Activated naive CD4-positive, alpha-beta T cell treated with anti-CD3 and anti-CD28 coated beads, Interleukin-2, amount 10 ng/mL, durations not matched to agents 5 hours and 36 hours (primary cell): ENCODE data around the gene ATG10. TPM values are rescaled to one million over a fixed set of nuclear protein-coding genes. Genes with fewer than 3 reads are reported as not detected.

Experiments used
- total RNA-seq, 2 experiments: library from RNA; stranded (reverse); gene quantifications; one replicate each; pipeline ENCODE4 v1.2.3, GENCODE V29; 2021

Gene ATG10
- 1 to 10 TPM; 9.4 to 9.5 TPM for total RNA-seq

DNA sequence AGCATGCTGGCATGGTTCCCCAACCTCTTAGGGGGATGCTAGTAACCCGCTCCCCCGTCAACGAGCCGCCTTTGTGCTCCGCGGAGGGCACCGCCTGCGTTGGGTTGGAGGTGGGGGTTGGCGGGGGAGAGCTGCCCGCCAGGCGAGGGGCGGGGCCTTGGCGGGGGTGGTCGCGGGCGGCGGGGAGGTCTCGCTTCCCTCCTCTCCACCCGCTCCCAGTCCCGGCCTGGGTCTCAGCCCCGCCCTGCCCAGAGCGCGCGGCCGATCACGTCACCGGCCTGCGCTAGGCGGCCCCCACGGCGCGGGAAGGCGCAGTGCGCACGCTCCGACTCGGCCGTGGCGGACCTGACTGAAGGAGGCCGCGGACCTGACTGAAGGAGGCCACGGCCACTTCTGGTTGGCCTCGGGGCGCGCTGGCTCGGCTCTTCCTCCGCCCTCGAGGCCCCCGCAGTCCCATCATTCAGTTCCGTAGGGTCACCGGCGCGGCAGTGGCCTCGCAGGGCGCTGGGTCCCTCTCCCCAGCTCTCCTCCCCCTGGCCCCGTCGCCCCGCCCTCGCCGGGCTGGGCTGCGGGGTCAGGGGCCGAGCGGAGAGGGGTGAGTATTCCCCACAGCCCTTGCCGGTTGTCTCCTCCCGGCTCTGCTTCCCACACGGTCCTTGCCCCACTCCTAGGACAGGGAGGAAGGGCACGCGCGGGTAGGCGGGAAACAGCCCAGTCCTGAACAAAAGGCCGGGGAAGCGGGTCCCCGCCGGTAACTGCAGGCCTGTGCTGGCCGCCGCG is at the start of gene ATG10:
Gene ATG10, plus strand, starts transcription at position 312 of the 780 bp plus-strand sequence. CDS start 15,548 bp downstream, outside the sequence.

DNA sequence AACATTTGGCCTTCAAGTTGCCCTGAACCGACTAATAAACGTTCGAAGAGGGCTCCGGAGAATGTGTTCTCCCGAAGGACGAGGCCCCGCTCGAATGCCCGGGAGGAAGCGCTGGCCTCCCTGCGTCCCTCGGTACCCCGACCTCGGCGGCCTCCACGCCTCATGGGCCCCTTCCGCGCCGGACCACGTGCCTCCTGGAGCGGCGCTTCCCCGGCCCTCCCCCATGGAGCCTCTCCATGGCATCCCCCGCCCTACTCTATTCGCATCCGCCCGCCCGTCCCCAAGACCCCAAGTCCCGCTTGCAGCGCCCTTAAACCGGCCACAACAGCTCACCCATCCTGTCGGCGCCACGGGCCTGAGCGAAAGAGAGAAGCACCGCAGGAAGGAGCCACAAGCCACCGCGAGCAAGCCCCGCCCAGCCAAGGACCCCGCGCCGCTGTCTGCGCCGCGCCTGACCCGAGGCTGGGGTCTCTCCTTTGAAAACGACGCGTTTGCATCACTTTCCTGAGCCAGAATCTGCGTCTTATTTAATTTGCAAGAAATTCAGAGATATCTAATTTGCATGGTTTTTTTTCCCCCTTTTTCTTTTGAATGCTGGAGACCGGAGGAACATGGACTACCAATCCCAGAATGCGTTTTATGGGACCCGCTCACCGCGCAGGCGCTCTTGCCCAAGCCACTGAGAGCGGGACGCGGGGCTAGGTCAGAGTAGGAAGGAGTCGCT is 306.3 kb downstream of the ATG10 start, which contains the start of gene RPS23:
Gene RPS23, minus strand, starts transcription at position 368 of the 724 bp plus-strand sequence. Its CDS starts 31 bp downstream, at position 337.

Other genes with a start within 250 kb of the ATG10 start
- 10 to 100 TPM; 30.6 to 31.5 TPM for gene SSBP2, start 220.9 kb upstream of the ATG10 start, total RNA-seq